ENCODE data around the gene TRAPPC1. TPM values are rescaled to one million over a fixed set of nuclear protein-coding genes. Genes with fewer than 3 reads are reported as not detected.

Gene TRAPPC1
- total RNA-seq, 1 donor from 2014 or later = 95.3 TPM

DNA sequence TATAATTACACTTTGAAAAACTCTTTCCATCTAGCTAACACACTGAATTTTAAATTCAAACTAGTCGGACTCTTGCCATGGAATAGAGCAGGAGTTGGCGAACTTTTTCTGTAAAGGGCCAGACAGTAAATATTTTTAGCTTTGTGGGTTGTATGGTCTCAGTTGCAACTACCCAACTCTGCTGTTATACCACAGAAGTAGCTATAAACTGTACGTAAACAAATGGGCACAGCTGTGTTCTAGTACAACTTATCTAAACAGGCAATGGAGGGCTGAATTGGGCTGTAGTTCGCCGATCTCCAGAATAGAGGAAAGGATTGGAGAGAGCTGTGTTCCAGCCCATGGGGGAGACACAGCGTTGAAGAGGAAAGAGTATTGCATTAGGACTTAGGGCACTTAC lies 9.0 kb upstream of the TRAPPC1 start:
- TF ChIP-seq, protein P1, sequence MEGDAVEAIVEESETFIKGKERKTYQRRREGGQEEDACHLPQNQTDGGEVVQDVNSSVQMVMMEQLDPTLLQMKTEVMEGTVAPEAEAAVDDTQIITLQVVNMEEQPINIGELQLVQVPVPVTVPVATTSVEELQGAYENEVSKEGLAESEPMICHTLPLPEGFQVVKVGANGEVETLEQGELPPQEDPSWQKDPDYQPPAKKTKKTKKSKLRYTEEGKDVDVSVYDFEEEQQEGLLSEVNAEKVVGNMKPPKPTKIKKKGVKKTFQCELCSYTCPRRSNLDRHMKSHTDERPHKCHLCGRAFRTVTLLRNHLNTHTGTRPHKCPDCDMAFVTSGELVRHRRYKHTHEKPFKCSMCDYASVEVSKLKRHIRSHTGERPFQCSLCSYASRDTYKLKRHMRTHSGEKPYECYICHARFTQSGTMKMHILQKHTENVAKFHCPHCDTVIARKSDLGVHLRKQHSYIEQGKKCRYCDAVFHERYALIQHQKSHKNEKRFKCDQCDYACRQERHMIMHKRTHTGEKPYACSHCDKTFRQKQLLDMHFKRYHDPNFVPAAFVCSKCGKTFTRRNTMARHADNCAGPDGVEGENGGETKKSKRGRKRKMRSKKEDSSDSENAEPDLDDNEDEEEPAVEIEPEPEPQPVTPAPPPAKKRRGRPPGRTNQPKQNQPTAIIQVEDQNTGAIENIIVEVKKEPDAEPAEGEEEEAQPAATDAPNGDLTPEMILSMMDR (conservative IDR thresholded peaks at IDR 0.05; ENCODE audit: low read depth, low read length) = no peak
- no peak for DNase-seq (ENCODE audit: low read depth)
- no peak overlapping the region for H3K4me3 ChIP-seq (ENCODE audit: low read depth, low read length)

DNA sequence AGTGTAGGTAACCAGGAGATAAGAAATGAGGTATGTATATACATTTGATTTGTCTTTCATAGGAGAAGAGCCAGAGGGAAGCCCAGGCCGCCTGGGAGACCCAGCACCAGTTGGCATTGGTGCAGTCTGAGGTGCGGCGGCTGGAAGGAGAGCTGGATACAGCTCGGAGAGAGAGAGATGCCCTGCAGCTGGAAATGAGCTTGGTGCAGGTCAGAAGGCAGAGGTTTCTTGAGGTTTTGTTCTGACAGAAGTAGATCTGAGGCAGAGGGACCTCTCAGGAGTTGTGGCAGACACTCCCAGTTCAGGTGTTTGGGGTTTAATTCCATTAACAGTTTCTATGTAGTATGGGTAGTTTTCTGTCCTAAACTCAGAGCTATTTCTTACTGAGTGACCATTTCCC lies 8.3 kb upstream of the TRAPPC1 start:
- DNase-seq (ENCODE audit: low read depth) = no peak
- no peak overlapping the region for H3K4me3 ChIP-seq (ENCODE audit: low read depth, low read length)
- TF ChIP-seq, protein P1 (conservative IDR thresholded peaks at IDR 0.05; ENCODE audit: low read depth, low read length) = no peak

DNA sequence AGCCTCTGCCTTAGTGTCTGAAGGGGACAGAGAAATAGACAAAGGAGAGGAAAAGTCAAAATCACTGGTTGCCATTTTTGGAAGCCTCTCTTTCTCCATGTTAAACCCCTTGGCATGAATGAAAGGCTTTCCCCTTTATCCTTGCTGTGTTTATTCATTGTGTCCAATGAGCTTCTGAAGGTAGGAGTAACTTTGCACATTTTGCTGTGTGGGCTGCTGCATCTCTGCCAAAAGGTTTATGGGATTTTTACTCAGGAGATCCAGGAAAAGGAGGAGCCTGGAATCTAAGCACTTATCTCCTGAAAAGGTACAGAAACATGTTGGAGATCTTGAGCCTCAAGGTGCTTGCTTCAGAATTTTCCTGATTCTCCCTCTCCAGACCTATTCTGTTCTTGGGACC lies 4.1 kb upstream of the TRAPPC1 start:
- TF ChIP-seq, protein P1 (conservative IDR thresholded peaks at IDR 0.05; ENCODE audit: low read depth, low read length) = no peak
- DNase-seq (ENCODE audit: low read depth) = no peak
- H3K4me3 ChIP-seq (ENCODE audit: low read depth, low read length) = no peak overlapping the region

DNA sequence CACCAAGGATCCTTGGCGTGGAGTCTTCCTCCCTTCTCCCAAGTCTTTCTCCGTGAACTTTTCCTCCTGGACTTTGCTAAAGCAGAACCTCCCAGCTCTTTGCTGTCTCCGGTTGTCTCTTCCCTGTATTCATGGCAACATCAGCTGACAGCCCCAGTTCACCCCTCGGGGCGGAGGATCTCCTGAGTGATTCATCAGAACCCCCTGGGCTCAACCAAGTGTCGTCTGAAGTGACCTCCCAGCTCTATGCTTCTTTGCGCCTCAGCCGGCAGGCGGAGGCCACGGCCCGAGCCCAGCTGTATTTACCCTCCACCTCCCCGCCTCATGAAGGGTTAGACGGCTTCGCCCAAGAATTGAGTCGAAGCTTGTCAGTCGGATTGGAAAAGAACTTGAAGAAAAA lies 1.2 kb upstream of the TRAPPC1 start:
- TF ChIP-seq, protein P1 (conservative IDR thresholded peaks at IDR 0.05; ENCODE audit: low read depth, low read length) = peak; percentile 36
- H3K4me3 ChIP-seq (ENCODE audit: low read depth, low read length) = peak overlapping the region; percentile 72
- DNase-seq (ENCODE audit: low read depth) = no peak

DNA sequence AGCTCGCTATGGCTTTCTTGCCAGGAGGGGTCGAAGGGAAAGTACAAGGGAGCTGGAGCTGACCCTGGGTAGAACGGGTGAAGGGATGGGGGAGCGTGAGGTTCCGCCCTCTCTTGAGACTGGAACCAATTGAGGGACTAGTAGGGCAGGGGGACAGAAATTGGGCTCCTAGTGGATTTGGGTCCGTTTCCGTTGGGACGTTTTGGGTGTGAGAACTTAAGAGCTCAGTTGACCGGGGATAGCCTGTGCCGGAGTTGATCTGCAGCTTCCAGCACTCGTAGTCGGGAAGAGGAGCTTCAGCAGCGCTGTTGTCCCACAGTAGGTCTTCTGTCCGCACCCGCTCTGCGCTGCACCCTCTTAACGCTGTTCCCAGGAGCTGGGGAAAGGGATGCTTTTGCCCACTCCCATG lies 741 bp upstream of the TRAPPC1 start:
- H3K4me3 ChIP-seq (ENCODE audit: low read depth, low read length) = peak overlapping the region; percentile 72
- DNase-seq (ENCODE audit: low read depth) = no peak
- TF ChIP-seq, protein P1 (conservative IDR thresholded peaks at IDR 0.05; ENCODE audit: low read depth, low read length) = no peak

DNA sequence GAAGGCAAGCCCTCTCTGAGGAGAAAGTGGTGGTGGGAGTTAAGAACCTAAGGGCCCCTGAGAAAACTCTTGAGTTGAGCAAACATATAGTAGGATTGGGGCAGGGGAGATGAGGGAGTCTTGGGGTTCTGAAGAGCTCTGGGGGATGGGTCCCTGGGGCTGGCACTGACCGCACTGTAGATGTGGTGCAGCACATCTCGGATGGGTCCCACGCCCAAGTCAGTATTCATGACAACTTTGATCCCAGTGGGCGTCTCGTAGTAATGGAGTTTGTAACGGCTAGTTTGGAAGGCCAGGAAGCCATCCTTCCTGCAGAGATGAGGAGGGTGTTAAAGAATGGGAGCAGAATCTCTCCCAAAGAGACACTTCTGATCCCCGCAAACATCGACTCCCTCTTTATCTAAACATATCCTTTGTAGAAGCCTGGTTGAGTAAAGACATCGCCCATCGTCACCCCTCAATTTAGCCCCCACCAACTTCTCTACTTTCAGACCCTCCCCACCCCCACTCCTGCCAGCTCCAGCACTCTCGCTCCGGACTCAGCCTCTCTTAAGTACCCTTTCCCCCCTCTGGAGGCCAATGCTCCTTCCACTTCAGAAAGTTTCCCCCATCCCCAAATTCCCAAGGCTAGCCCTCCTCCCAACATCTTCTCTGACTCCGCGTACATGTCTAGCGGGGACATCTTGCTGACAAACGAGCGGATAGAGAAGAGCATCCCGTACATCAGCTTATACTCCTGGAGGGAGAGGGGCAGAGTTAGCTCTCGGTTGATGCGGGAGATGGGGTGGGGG lies 710 bp downstream of the TRAPPC1 start:
- no peak for DNase-seq (ENCODE audit: low read depth)
- TF ChIP-seq, protein P1 (conservative IDR thresholded peaks at IDR 0.05; ENCODE audit: low read depth, low read length) = no peak
- H3K4me3 ChIP-seq (ENCODE audit: low read depth, low read length) = peak overlapping the region; percentile 72

All from epithelial cell of proximal tubule (primary cell).